Measurements from ENCODE around the gene LINS1. TPM values are rescaled to one million over a fixed set of nuclear protein-coding genes. Genes with fewer than 3 reads are reported as not detected.

The LINS1 gene
- total and polyA plus RNA-seq, 2 donors (not counting 1 experiment from before 2014, with no cell fraction given) = 14.3 to 46.4 TPM

DNA sequence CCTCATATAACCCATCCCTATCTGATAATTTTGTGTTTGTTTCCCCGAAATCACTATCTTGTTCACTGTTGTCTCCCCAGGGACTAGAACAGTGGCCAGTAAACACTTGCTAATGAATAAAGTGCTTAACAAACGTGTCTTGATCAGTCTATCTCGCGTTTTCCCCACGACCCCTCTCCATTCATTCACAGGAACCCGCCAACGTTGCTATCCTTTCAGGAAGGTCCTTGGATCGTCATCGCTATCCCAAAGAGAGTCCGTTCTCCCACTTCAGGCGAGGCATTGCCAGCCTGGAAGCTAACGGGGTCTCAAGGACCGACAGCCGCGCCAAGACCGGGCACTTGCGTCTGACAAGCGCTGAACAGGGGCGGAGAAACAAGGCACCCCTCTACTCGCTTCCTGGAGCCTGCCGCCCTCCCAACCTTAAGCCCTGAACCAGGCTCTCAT lies 344 bp downstream of the LINS1 start:
- Histone ChIP-seq H3K9ac (ENCODE audit: low read length) (peak overlapping the region; percentile 91), H4K20me1 (ENCODE audit: control insufficient read depth, insufficient read depth, low read length, poor library complexity, severe bottlenecking) (peaks cover 9% of the 10 kb centered on the region), H3K4me1 (ENCODE audit: control insufficient read depth in 2 of 2, insufficient read depth in 2 of 2, low read length in 2 of 2) (peaks cover 25% of the 10 kb centered on the region in 2 donors), H2AFZ (ENCODE audit: insufficient read depth, low read depth, low read length, poor library complexity, severe bottlenecking) (peak overlapping the region; percentile 87), H3K36me3 (replicated peaks in 1 of 2; ENCODE audit: control extremely low read depth in 1 of 2, control insufficient read depth in 1 of 2, extremely low read depth in 1 of 2, insufficient read depth in 2 of 2, low read length in 1 of 2) (peaks cover 0 to 14% of the 10 kb centered on the region in 2 experiments), H3K27ac (ENCODE audit: low read length in 2 of 2) (peak overlapping the region; percentile 60 to 93), H3K27me3 (replicated peaks in 1 of 4; ENCODE audit: control extremely low read depth in 1 of 4, control insufficient read depth in 3 of 4, insufficient read depth in 4 of 4, low read length in 3 of 4) (no peaks in the 10 kb centered on the region), H3K4me2 (replicated peaks; ENCODE audit: low read depth, low read length, poor library complexity, severe bottlenecking) (peak overlapping the region; percentile 79), H3K79me2 (ENCODE audit: control insufficient read depth, insufficient read depth, low read length) (peaks cover 87% of the 10 kb centered on the region), H3K9me3 (ENCODE audit: control extremely low read depth in 1 of 3, control insufficient read depth in 2 of 3, insufficient read depth in 1 of 3, low read length in 2 of 3) (no peaks in the 10 kb centered on the region), H3K4me3 (ENCODE audit: control extremely low read depth in 1 of 5, extremely low read depth in 1 of 5, insufficient read depth in 1 of 5, low read depth in 2 of 5, low read length in 4 of 5) (peak overlapping the region; percentile 67 to 95 (median 91))
- intact Hi-C loops (cut with micrococcal nuclease) = loop anchor here (1.0 to 5.0 kb wide), 13 partner anchors 29 to 1954 kb away; partner anchors contain the start of genes IGF1R, LRRC28, LYSMD4 and TARS3
- Mint-ChIP-seq H3K4me3 (no peak overlapping the region), H3K27me3 (no peaks in the 10 kb centered on the region), H3K4me1 (peaks cover 45% of the 10 kb centered on the region), H3K9me3 (ENCODE audit: insufficient read depth) (no peaks in the 10 kb centered on the region), H3K27ac (no peak overlapping the region)
- no peak for ATAC-seq (ENCODE audit: low read depth)
- TF ChIP-seq CTCF (IDR thresholded peaks at IDR 0.05) (no peak), EZH2 (IDR thresholded peaks at IDR 0.05; ENCODE audit: borderline replicate concordance, insufficient read depth, low read depth, low read length, poor library complexity, severe bottlenecking) (no peak)
- ChIA-PET CTCF (interaction anchor here (1.0 to 1.8 kb wide), 6 partner anchors 24 to 687 kb away, joined by 3 to 5 read pairs (median 5); no protein-coding TSS in a partner anchor), POLR2A (interaction anchor here (1.0 kb wide), 1 partner anchor 319 kb away, joined by 3 read pairs; no protein-coding TSS in a partner anchor)
- no peak for DNase-seq
- WGBS (ENCODE audit: insufficient coverage) = 1% methylated on average over 21 of the region's 21 CpGs

DNA sequence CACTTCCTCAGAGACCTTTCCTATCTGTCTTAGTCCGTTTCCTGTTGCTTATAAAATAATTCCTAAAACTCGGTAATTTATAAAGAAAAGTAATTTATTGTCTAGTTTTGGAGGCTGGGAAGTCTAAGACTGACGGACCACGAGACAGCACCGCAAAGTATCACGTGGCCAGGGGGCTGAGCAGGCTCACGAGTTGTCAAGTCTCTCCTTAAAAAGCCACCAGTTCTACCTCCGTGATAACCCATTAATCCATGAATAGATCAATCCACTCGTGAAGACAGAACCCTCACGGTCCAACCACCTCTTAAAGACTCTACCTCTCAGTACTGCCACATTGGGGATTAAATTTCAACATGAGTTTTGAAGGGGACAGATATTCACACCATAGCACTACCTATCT lies 821 bp downstream of the LINS1 start:
- ATAC-seq (ENCODE audit: low read depth) (no peak), DNase-seq (peak; percentile 57)
- Histone ChIP-seq H3K27ac (ENCODE audit: low read length in 2 of 2) (peak overlapping the region in 1 of 2 donors; percentile 93), H3K4me1 (ENCODE audit: control insufficient read depth in 2 of 2, insufficient read depth in 2 of 2, low read length in 2 of 2) (peaks cover 25 to 27% of the 10 kb centered on the region in 2 donors), H3K4me2 (replicated peaks; ENCODE audit: low read depth, low read length, poor library complexity, severe bottlenecking) (peak overlapping the region; percentile 79), H3K9me3 (ENCODE audit: control extremely low read depth in 1 of 3, control insufficient read depth in 2 of 3, insufficient read depth in 1 of 3, low read length in 2 of 3) (no peaks in the 10 kb centered on the region), H3K9ac (ENCODE audit: low read length) (peak overlapping the region; percentile 91), H3K36me3 (replicated peaks in 1 of 2; ENCODE audit: control extremely low read depth in 1 of 2, control insufficient read depth in 1 of 2, extremely low read depth in 1 of 2, insufficient read depth in 2 of 2, low read length in 1 of 2) (peaks cover 0 to 13% of the 10 kb centered on the region in 2 experiments), H4K20me1 (ENCODE audit: control insufficient read depth, insufficient read depth, low read length, poor library complexity, severe bottlenecking) (peaks cover 9% of the 10 kb centered on the region), H3K27me3 (replicated peaks in 1 of 4; ENCODE audit: control extremely low read depth in 1 of 4, control insufficient read depth in 3 of 4, insufficient read depth in 4 of 4, low read length in 3 of 4) (no peaks in the 10 kb centered on the region), H3K79me2 (ENCODE audit: control insufficient read depth, insufficient read depth, low read length) (peaks cover 86% of the 10 kb centered on the region), H2AFZ (ENCODE audit: insufficient read depth, low read depth, low read length, poor library complexity, severe bottlenecking) (peak overlapping the region; percentile 87), H3K4me3 (ENCODE audit: control extremely low read depth in 1 of 5, extremely low read depth in 1 of 5, insufficient read depth in 1 of 5, low read depth in 2 of 5, low read length in 4 of 5) (peak overlapping the region; percentile 67 to 95 (median 91))
- CTCF ChIA-PET = interaction anchor here (1.1 to 1.6 kb wide), 2 partner anchors 406 to 673 kb away, joined by 4 read pairs; no protein-coding TSS in a partner anchor
- no peaks in the 10 kb centered on the region for H3K27me3 Mint-ChIP-seq
- TF ChIP-seq CTCF (IDR thresholded peaks at IDR 0.05) (no peak), EZH2 (IDR thresholded peaks at IDR 0.05; ENCODE audit: borderline replicate concordance, insufficient read depth, low read depth, low read length, poor library complexity, severe bottlenecking) (no peak)
- no peaks in the 10 kb centered on the region for H3K9me3 Mint-ChIP-seq (ENCODE audit: insufficient read depth)
- no peak overlapping the region for H3K27ac Mint-ChIP-seq
- POLR2A ChIA-PET = no interaction called here
- intact Hi-C loops (cut with micrococcal nuclease) = loop anchor here (2.0 to 5.0 kb wide), 4 partner anchors 28 to 1954 kb away; partner anchors contain the start of genes IGF1R and LYSMD4
- no peak overlapping the region for H3K4me3 Mint-ChIP-seq
- peaks cover 50% of the 10 kb centered on the region for H3K4me1 Mint-ChIP-seq
- WGBS (ENCODE audit: insufficient coverage) = 0% methylated on average over 8 of the region's 10 CpGs
